KMS-11 (cell line): Measurements from ENCODE around the gene FAM47C.
"Not testable (repeated sequence)": the region's sequence is repeated elsewhere in the genome, so short reads cannot be mapped to it uniquely, and the experiment has no call there.

Experiments
- H2AFZ ChIP-seq: fragments of 200-600 bp; sonication (generic); 2 replicates; pipeline ENCODE4 v1.6.1; 2016; ENCODE audit warnings: antibody characterized with exemption, mixed run types, low read depth
- H3K27ac ChIP-seq: fragments of 200-600 bp; sonication (generic); 2 replicates; pipeline ENCODE4 v1.6.1; 2016; ENCODE audit warnings: mild to moderate bottlenecking, mixed run types
- H3K27me3 ChIP-seq: fragments of 200-600 bp; sonication (generic); 2 replicates; pipeline ENCODE4 v1.6.1; 2017; ENCODE audit warnings: mild to moderate bottlenecking, low read depth, mixed run types, moderate library complexity; ENCODE audit not compliant: insufficient read depth
- H3K36me3 ChIP-seq: fragments of 200-600 bp; sonication (generic); 2 replicates; pipeline ENCODE4 v1.6.1; 2017; ENCODE audit warnings: mild to moderate bottlenecking, mixed run types; ENCODE audit not compliant: insufficient read depth
- H3K4me1 ChIP-seq: fragments of 200-600 bp; sonication (generic); 2 replicates; pipeline ENCODE4 v1.6.1; 2016; ENCODE audit warnings: mild to moderate bottlenecking, low read depth, mixed run types; ENCODE audit not compliant: poor library complexity, severe bottlenecking
- H3K4me2 ChIP-seq: fragments of 200-600 bp; sonication (generic); 2 replicates; pipeline ENCODE4 v1.7.0; 2016; ENCODE audit warnings: mild to moderate bottlenecking, mixed run types
- H3K4me3 ChIP-seq: fragments of 200-600 bp; sonication (generic); IDR thresholded peaks from 2 replicates; pipeline ENCODE4 v1.6.1; 2017; ENCODE audit warnings: low read depth, low read length, mixed read lengths; ENCODE audit not compliant: insufficient read depth
- H3K79me2 ChIP-seq: fragments of 200-600 bp; sonication (generic); 2 replicates; pipeline ENCODE4 v1.6.1; 2016; ENCODE audit warnings: low read depth, mixed run types; ENCODE audit not compliant: insufficient read depth
- H3K9ac ChIP-seq: fragments of 200-600 bp; sonication (generic); 2 replicates; pipeline ENCODE4 v1.6.1; 2016; ENCODE audit warnings: mild to moderate bottlenecking, mixed run types
- H4K20me1 ChIP-seq: fragments of 200-600 bp; sonication (generic); 2 replicates; pipeline ENCODE4 v1.6.1; 2016; ENCODE audit warnings: mild to moderate bottlenecking, mixed run types; ENCODE audit not compliant: insufficient read depth
- TF ChIP-seq, protein P1 (sequence below): fragments of 200-600 bp; sonication (generic); conservative IDR thresholded peaks from 2 replicates; pipeline ENCODE4 v1.6.1; 2017; ENCODE audit warnings: low read depth, mild to moderate bottlenecking, antibody characterized with exemption, low read length, moderate library complexity, mixed read lengths

Gene FAM47C

DNA sequence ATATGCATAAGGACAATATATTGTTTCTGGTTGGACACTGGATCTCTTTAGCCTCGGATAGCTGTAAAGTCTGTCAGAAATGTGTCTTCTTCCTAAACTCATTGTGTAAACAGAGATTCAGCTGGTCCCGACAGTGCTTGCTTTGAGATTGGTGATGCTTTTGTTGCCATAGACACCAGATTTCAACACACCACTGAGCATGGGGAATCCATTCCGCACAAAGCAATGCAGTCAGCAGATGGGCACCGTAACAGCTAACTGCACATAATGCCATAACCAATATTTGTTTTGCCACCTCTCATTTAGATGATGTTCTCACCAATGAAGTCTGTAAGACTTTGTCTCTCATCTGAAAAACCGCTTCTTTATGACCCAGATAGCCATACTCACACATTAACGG is 33.3 kb upstream of the FAM47C start:
- Histone ChIP-seq H3K9ac (no peak overlapping the region), H2AFZ (no peak overlapping the region), H3K79me2 (no peaks in the 10 kb centered on the region), H4K20me1 (no peaks in the 10 kb centered on the region), H3K4me1 (no peaks in the 10 kb centered on the region), H3K27ac (no peak overlapping the region), H3K4me2 (no peak overlapping the region), H3K27me3 (no peaks in the 10 kb centered on the region), H3K4me3 (no peak overlapping the region), H3K36me3 (no peaks in the 10 kb centered on the region)
- TF ChIP-seq, protein P1, sequence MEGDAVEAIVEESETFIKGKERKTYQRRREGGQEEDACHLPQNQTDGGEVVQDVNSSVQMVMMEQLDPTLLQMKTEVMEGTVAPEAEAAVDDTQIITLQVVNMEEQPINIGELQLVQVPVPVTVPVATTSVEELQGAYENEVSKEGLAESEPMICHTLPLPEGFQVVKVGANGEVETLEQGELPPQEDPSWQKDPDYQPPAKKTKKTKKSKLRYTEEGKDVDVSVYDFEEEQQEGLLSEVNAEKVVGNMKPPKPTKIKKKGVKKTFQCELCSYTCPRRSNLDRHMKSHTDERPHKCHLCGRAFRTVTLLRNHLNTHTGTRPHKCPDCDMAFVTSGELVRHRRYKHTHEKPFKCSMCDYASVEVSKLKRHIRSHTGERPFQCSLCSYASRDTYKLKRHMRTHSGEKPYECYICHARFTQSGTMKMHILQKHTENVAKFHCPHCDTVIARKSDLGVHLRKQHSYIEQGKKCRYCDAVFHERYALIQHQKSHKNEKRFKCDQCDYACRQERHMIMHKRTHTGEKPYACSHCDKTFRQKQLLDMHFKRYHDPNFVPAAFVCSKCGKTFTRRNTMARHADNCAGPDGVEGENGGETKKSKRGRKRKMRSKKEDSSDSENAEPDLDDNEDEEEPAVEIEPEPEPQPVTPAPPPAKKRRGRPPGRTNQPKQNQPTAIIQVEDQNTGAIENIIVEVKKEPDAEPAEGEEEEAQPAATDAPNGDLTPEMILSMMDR: no peak

DNA sequence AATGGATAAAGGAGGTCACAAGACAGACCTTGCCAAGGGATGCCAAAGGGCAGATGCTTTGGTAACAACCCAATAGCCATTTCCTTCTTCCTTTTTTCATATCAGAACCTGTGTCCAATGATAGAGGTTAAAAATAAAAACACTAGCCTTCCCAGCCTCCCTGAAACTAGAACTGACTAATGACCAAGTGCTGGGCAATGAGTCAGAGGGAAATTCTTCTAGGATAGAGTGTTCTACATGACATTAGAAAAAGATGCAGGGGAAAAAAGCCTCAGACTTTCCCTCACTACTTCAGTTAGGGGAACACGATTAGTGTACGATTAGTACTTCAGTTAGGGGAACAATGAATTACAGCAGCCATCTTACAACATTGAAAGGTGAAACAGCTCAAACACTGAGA is 29.3 kb upstream of the FAM47C start:
- Histone ChIP-seq H3K36me3 (no peaks in the 10 kb centered on the region), H3K79me2 (no peaks in the 10 kb centered on the region), H3K4me3 (no peak overlapping the region), H3K27me3 (no peaks in the 10 kb centered on the region), H3K4me2 (no peak overlapping the region), H2AFZ (no peak overlapping the region), H3K9ac (no peak overlapping the region), H4K20me1 (no peaks in the 10 kb centered on the region), H3K4me1 (no peaks in the 10 kb centered on the region), H3K27ac (no peak overlapping the region)
- TF ChIP-seq, protein P1: no peak

DNA sequence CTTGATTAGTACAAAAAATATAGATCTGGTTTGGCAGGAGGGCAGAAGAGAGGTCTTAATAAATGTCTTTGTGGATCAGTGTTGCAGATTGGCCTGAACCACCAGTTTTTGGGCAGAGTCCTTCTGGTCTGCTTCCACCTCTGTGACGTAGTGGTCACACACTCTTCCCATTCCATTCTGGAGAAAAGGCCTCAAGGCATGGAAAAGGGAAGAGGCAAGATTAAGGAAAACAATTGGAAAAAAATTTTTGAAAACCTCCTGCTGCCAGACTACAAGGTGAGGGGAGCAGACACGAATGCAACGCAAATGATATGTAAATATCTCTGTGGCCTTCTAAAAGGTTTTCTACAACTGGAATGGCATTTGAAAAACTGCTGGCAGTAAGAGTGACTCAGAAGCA is 24.3 kb upstream of the FAM47C start:
- Histone ChIP-seq H3K79me2 (no peaks in the 10 kb centered on the region), H3K27me3 (no peaks in the 10 kb centered on the region), H2AFZ (no peak overlapping the region), H4K20me1 (no peaks in the 10 kb centered on the region), H3K4me2 (no peak overlapping the region), H3K4me3 (no peak overlapping the region), H3K36me3 (no peaks in the 10 kb centered on the region), H3K9ac (no peak overlapping the region), H3K27ac (no peak overlapping the region), H3K4me1 (no peaks in the 10 kb centered on the region)
- TF ChIP-seq, protein P1: no peak

DNA sequence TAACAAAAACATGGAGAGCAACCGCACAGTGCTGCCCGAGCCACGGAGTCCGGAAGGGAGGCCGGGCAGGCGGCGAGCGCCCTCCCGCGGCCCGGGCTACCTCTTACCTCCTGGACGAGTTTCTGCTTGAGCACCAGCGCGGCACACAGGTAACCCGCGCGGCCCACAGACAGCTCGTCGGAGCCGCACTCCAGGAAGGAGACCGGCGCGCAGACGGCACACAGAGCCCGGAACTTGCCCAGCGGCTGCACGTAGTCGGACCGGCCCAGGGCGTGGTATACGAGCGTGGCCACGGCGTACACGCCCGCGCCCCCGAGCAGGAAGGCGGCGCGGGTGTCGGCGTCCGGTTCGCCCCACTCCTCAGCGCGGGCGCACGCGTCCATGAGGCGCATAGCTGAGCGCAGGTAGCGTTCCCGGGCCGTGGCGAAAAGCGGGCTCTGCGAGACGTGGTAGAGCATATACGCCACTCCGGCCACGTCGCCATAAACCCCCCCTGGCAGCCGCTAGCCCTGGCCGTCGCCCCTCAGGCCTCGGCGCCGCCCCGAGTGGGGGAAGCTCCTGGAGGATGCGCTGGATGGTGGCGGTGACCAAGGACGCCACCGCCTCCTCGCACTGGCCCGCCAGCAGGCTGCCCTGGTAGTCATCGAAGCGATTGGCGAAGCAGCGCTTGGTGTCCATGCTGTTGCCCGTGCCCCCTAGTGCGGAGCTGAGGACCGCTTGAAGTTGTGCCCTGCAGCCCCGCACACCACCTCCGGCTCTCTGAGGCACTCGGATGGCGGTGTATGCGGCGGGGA is 22.6 kb upstream of the FAM47C start:
- not testable (repeated sequence) for H3K4me1 ChIP-seq, H3K79me2 ChIP-seq, H3K27me3 ChIP-seq, H2AFZ ChIP-seq, H3K27ac ChIP-seq, H3K4me3 ChIP-seq, H3K4me2 ChIP-seq, H3K9ac ChIP-seq, H3K36me3 ChIP-seq, H4K20me1 ChIP-seq

DNA sequence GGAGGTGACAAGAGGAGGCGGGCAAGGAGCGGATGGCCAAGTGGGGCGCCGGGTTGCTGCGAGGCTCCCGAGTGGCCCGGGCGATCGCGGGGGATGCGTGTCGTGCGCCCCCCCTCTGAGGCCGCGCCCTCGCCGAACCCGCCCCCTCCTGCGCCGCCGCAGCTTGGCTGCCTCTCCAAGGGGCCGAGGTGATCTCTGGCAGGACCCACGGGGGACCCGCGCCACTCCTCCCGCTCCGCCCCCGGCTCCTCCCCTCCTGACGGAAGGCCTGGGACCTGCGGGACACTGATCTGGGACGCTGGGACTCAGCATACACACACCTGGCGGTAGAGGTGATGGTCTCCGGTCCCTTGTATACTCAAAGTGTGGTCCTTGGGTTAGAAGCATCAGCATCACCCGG is 21.9 kb upstream of the FAM47C start:
- Histone ChIP-seq H3K79me2 (no peaks in the 10 kb centered on the region), H3K27ac (no peak overlapping the region), H3K36me3 (no peaks in the 10 kb centered on the region), H3K9ac (no peak overlapping the region), H3K4me2 (no peak overlapping the region), H4K20me1 (no peaks in the 10 kb centered on the region), H3K4me1 (no peaks in the 10 kb centered on the region), H3K27me3 (no peaks in the 10 kb centered on the region), H2AFZ (no peak overlapping the region), H3K4me3 (no peak overlapping the region)
- TF ChIP-seq, protein P1: no peak

DNA sequence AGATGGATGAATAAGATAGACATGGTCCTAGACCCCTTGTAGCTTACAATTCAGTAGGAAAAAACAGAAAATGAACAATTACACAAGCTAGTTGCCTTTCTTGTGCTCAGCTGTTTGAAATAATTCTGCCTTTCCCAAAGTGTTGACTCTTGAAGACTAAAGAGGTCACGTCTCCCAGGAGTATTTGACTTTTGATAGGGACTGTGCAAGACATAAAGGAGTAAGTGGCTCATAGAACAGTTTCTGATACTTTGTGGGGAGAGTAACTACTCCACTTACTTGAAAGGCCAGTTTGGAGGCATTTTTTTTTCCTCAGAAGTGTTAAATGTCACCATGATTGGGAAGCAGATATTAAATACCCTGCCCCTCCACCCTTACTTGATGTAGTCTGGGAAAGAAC is 21.0 kb upstream of the FAM47C start:
- H4K20me1 ChIP-seq, H3K4me2 ChIP-seq, H3K27me3 ChIP-seq, H3K79me2 ChIP-seq, H3K27ac ChIP-seq, H3K4me1 ChIP-seq, H3K4me3 ChIP-seq, H2AFZ ChIP-seq, H3K36me3 ChIP-seq, H3K9ac ChIP-seq: not testable (repeated sequence)
